ENCODE measurements around the gene ZNF653.

The ZNF653 gene

GRCh38 chr19:11513946-11514345 is 8.3 kb upstream of the ZNF653 start:
- no peak for DNase-seq (ENCODE audit: low read depth)
- TF ChIP-seq CTCF (IDR thresholded peaks at IDR 0.05; ENCODE audit: control insufficient read depth, insufficient read depth, low read depth, low read length, missing control alignments), result no peak
- H3K4me3 ChIP-seq (ENCODE audit: control insufficient read depth, low read depth, low read length), result no peak overlapping the region

GRCh38 chr19:11510444-11510843 is 4.8 kb upstream of the ZNF653 start:
- TF ChIP-seq CTCF (IDR thresholded peaks at IDR 0.05; ENCODE audit: control insufficient read depth, insufficient read depth, low read depth, low read length, missing control alignments), result no peak
- DNase-seq (ENCODE audit: low read depth), result no peak
- no peak overlapping the region for H3K4me3 ChIP-seq (ENCODE audit: control insufficient read depth, low read depth, low read length)

GRCh38 chr19:11507370-11508078 is 1.9 kb upstream of the ZNF653 start:
- DNase-seq (ENCODE audit: low read depth), result no peak
- no peak overlapping the region for H3K4me3 ChIP-seq (ENCODE audit: control insufficient read depth, low read depth, low read length)
- no peak for TF ChIP-seq CTCF (IDR thresholded peaks at IDR 0.05; ENCODE audit: control insufficient read depth, insufficient read depth, low read depth, low read length, missing control alignments)

- no peak for DNase-seq (ENCODE audit: low read depth)
- TF ChIP-seq CTCF (IDR thresholded peaks at IDR 0.05; ENCODE audit: control insufficient read depth, insufficient read depth, low read depth, low read length, missing control alignments), result no peak
- H3K4me3 ChIP-seq (ENCODE audit: control insufficient read depth, low read depth, low read length), result no peak overlapping the region
Observed at GRCh38 chr19:11506967-11507366, 1.3 kb upstream of the ZNF653 start.

GRCh38 chr19:11506101-11506555 is 489 bp upstream of the ZNF653 start:
- DNase-seq (ENCODE audit: low read depth), result no peak
- no peak for TF ChIP-seq CTCF (IDR thresholded peaks at IDR 0.05; ENCODE audit: control insufficient read depth, insufficient read depth, low read depth, low read length, missing control alignments)

GRCh38 chr19:11505032-11505503 is 571 bp downstream of the ZNF653 start:
- H3K4me3 ChIP-seq (ENCODE audit: control insufficient read depth, low read depth, low read length), result peak overlapping the region; percentile 50
- DNase-seq (ENCODE audit: low read depth), result peak; percentile 70
- TF ChIP-seq CTCF (IDR thresholded peaks at IDR 0.05; ENCODE audit: control insufficient read depth, insufficient read depth, low read depth, low read length, missing control alignments), result no peak

More at GRCh38 chr19:11506101-11506555, 489 bp upstream of the ZNF653 start:
- H3K4me3 ChIP-seq (ENCODE audit: control insufficient read depth, low read depth, low read length), result peak overlapping the region; percentile 50
